HepG2 (cell line): ENCODE results near the gene VRK3.
"Not testable (repeated sequence)": the region's sequence is repeated elsewhere in the genome, so short reads cannot be mapped to it uniquely, and the experiment has no call there.

ENCODE experiments used
- BRCA1 ChIP-seq: sonication (generic); formaldehyde crosslinking; IDR thresholded peaks from 2 replicates; pipeline ENCODE4 v1.4.0; 2020; ENCODE audit warnings: missing genetic modification reagents
- CHD4 ChIP-seq: fragments of 200-600 bp; sonication (generic); IDR thresholded peaks from 2 replicates; pipeline ENCODE4 v1.7.0; 2017; ENCODE audit warnings: mild to moderate bottlenecking, low read length, borderline replicate concordance
- GFI1 ChIP-seq: sonication (generic); formaldehyde crosslinking; IDR thresholded peaks from 2 replicates; pipeline ENCODE4 v1.5.0; 2020; ENCODE audit warnings: missing genetic modification reagents, mild to moderate bottlenecking, borderline replicate concordance
- POLR2G ChIP-seq: fragments of 200-400 bp; formaldehyde crosslinking; IDR thresholded peaks from 2 replicates; pipeline ENCODE4 v1.6.1; 2018; ENCODE audit warnings: mild to moderate bottlenecking, low read depth, low read length, moderate library complexity
- SMAD1 ChIP-seq: sonication (generic); formaldehyde crosslinking; IDR thresholded peaks from 2 replicates; pipeline ENCODE4 v1.4.0; 2020; ENCODE audit warnings: missing genetic modification reagents, low read depth, mild to moderate bottlenecking, borderline replicate concordance
- STAG1 ChIP-seq: sonication (generic); formaldehyde crosslinking; IDR thresholded peaks from 2 replicates; pipeline ENCODE4 v1.4.0; 2020; ENCODE audit warnings: missing genetic modification reagents
- ZSCAN22 ChIP-seq: sonication (generic); formaldehyde crosslinking; IDR thresholded peaks from 2 replicates; pipeline ENCODE4 v1.4.0; 2020; ENCODE audit warnings: mild to moderate bottlenecking, missing genetic modification reagents
- TF ChIP-seq, protein P1 (sequence below): sonication (generic); formaldehyde crosslinking; IDR thresholded peaks from 2 replicates; pipeline ENCODE4 v1.4.0; 2020; ENCODE audit warnings: missing genetic modification reagents
- TF ChIP-seq, protein P2 (sequence below): sonication (generic); formaldehyde crosslinking; IDR thresholded peaks from 2 replicates; pipeline ENCODE4; 2020; ENCODE audit warnings: missing genetic modification reagents, mild to moderate bottlenecking, borderline replicate concordance
- TF ChIP-seq, protein P3 (sequence below): sonication (generic); formaldehyde crosslinking; IDR thresholded peaks from 2 replicates; pipeline ENCODE4 v1.5.1; 2020; ENCODE audit warnings: mild to moderate bottlenecking, missing genetic modification reagents, borderline replicate concordance
- TF ChIP-seq, protein P4 (sequence below): sonication (generic); formaldehyde crosslinking; IDR thresholded peaks from 2 replicates; pipeline ENCODE4 v1.4.0; 2020; ENCODE audit warnings: mild to moderate bottlenecking, missing genetic modification reagents
- TF ChIP-seq, protein P5 (sequence below): IDR thresholded peaks from 2 replicates; pipeline ENCODE4 v1.6.1; 2012; ENCODE audit warnings: low read depth, low read length, improper control_type of control experiment

DNA sequence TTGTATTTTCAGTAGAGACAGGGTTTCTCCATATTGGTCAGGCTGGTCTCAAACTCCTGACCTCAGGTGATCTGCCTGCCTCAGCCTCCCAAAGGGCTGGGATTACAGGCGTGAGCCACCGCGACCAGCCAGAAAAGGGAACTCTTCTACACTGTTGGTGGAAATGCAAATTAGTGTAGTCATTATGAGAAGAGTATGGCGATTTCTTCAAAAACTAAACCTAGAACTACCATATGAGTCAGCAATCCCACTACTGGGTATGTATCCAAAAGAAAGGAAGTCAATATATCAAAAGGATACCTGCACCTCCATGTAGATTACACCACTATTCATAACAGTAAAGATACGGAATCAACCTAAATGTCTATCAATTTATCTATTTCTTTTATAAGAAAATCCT, 80.6 kb downstream of the VRK3 start:
- TF ChIP-seq STAG1 (CRISPR knock-in tag); BRCA1 (CRISPR knock-in tag); POLR2G; CHD4; GFI1 (CRISPR knock-in tag); SMAD1; ZSCAN22 (CRISPR knock-in tag): not testable (repeated sequence)
- TF ChIP-seq, protein P1, sequence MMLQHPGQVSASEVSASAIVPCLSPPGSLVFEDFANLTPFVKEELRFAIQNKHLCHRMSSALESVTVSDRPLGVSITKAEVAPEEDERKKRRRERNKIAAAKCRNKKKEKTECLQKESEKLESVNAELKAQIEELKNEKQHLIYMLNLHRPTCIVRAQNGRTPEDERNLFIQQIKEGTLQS (CRISPR knock-in tag), result not testable (repeated sequence)
- TF ChIP-seq, protein P2, sequence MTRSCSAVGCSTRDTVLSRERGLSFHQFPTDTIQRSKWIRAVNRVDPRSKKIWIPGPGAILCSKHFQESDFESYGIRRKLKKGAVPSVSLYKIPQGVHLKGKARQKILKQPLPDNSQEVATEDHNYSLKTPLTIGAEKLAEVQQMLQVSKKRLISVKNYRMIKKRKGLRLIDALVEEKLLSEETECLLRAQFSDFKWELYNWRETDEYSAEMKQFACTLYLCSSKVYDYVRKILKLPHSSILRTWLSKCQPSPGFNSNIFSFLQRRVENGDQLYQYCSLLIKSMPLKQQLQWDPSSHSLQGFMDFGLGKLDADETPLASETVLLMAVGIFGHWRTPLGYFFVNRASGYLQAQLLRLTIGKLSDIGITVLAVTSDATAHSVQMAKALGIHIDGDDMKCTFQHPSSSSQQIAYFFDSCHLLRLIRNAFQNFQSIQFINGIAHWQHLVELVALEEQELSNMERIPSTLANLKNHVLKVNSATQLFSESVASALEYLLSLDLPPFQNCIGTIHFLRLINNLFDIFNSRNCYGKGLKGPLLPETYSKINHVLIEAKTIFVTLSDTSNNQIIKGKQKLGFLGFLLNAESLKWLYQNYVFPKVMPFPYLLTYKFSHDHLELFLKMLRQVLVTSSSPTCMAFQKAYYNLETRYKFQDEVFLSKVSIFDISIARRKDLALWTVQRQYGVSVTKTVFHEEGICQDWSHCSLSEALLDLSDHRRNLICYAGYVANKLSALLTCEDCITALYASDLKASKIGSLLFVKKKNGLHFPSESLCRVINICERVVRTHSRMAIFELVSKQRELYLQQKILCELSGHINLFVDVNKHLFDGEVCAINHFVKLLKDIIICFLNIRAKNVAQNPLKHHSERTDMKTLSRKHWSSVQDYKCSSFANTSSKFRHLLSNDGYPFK (CRISPR knock-in tag), result not testable (repeated sequence)
- TF ChIP-seq, protein P3, sequence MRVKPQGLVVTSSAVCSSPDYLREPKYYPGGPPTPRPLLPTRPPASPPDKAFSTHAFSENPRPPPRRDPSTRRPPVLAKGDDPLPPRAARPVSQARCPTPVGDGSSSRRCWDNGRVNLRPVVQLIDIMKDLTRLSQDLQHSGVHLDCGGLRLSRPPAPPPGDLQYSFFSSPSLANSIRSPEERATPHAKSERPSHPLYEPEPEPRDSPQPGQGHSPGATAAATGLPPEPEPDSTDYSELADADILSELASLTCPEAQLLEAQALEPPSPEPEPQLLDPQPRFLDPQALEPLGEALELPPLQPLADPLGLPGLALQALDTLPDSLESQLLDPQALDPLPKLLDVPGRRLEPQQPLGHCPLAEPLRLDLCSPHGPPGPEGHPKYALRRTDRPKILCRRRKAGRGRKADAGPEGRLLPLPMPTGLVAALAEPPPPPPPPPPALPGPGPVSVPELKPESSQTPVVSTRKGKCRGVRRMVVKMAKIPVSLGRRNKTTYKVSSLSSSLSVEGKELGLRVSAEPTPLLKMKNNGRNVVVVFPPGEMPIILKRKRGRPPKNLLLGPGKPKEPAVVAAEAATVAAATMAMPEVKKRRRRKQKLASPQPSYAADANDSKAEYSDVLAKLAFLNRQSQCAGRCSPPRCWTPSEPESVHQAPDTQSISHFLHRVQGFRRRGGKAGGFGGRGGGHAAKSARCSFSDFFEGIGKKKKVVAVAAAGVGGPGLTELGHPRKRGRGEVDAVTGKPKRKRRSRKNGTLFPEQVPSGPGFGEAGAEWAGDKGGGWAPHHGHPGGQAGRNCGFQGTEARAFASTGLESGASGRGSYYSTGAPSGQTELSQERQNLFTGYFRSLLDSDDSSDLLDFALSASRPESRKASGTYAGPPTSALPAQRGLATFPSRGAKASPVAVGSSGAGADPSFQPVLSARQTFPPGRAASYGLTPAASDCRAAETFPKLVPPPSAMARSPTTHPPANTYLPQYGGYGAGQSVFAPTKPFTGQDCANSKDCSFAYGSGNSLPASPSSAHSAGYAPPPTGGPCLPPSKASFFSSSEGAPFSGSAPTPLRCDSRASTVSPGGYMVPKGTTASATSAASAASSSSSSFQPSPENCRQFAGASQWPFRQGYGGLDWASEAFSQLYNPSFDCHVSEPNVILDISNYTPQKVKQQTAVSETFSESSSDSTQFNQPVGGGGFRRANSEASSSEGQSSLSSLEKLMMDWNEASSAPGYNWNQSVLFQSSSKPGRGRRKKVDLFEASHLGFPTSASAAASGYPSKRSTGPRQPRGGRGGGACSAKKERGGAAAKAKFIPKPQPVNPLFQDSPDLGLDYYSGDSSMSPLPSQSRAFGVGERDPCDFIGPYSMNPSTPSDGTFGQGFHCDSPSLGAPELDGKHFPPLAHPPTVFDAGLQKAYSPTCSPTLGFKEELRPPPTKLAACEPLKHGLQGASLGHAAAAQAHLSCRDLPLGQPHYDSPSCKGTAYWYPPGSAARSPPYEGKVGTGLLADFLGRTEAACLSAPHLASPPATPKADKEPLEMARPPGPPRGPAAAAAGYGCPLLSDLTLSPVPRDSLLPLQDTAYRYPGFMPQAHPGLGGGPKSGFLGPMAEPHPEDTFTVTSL, result not testable (repeated sequence)
- TF ChIP-seq, protein P4, sequence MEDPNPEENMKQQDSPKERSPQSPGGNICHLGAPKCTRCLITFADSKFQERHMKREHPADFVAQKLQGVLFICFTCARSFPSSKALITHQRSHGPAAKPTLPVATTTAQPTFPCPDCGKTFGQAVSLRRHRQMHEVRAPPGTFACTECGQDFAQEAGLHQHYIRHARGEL (CRISPR knock-in tag), result not testable (repeated sequence)
- TF ChIP-seq, protein P5, sequence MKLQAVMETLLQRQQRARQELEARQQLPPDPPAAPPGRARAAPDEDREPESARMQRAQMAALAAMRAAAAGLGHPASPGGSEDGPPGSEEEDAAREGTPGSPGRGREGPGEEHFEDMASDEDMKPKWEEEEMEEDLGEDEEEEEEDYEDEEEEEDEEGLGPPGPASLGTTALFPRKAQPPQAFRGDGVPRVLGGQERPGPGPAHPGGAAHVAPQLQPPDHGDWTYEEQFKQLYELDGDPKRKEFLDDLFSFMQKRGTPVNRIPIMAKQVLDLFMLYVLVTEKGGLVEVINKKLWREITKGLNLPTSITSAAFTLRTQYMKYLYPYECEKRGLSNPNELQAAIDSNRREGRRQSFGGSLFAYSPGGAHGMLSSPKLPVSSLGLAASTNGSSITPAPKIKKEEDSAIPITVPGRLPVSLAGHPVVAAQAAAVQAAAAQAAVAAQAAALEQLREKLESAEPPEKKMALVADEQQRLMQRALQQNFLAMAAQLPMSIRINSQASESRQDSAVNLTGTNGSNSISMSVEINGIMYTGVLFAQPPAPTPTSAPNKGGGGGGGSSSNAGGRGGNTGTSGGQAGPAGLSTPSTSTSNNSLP, result not testable (repeated sequence)
